GM21528 (cell line): Measurements from ENCODE around the gene TMEM119.
A peak's percentile ranks its signal among the peaks of the same experiment; 100 is the strongest.

Source experiments
- ATAC-seq: cut with Tn5 transposase; IDR thresholded peaks from one replicate; pipeline ENCODE4 v1.9.1; 2021; ENCODE audit warnings: mild to moderate bottlenecking, moderate library complexity; ENCODE audit not compliant: unreplicated experiment, low FRiP score

The TMEM119 gene

GRCh38 chr12:108618079-108618952 is 20.4 kb upstream of the TMEM119 start:
- peak; percentile 45 for ATAC-seq

DNA sequence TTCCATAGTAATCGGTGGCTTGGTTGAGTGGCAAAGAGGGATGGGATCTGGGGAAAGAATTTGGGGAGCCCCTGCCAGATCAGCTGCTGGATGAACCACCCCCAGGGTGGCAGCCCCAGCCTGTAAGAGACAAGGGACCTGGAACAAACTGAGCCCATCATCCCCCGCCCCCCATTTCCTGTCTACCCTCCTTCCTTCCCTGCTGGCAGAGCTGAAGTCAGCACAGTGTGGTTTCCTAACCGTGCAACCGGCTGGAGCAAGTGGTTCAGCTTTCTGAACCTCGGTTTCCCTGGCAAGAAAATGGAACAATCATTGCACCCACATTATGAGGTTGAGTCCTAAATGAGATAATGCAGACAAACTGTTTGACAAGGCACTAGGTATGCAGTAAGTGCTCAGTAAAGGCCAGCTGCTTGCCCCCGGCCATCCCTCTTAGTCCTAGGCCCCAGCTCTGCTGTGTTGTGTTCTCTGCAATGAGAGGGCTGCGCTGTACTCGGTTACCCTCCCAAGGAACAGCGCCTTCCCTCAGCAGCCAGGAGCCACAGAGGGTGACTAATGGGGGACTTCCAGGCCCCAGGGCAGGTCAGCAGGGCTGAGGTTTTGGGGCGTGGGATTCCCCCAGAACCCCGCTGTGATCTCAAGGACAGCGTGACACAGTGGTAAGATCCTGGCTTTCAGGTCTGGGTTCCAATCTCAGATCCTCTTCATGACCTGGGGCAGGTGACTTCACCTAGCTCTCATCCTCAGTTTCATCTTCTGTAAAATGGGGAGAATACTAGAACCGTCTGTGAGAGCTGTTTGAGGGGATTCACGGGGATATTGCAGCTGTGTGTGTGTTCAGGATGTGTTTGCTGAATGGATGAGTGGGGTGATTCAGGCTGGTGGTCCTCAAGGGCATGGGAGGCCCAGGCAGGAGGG is 19.3 kb upstream of the TMEM119 start:
- peak; percentile 74 for ATAC-seq

DNA sequence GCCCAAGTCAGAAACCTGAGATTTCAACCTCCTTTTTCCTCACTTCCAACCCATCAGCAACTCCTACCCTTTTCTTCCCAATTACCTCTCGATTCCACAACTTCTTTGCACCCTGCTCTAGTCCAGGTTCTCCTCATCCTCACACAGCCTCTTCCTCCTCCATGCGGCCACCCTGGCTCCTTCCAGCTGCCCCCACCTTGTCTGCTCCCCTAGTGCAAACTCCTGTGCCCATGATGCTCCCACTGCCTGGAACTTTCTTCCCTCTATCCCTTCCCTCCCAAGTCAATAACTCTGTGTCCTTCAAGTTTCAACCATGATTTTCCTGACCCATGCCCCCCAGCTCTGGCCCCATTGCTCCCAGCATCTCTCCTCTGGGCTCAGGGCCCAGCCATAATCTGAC is 18.5 kb upstream of the TMEM119 start:
- ATAC-seq, result no peak

- ATAC-seq, result no peak
These were observed 18.0 kb upstream of the TMEM119 start for GRCh38 chr12:108615918-108616317.

DNA sequence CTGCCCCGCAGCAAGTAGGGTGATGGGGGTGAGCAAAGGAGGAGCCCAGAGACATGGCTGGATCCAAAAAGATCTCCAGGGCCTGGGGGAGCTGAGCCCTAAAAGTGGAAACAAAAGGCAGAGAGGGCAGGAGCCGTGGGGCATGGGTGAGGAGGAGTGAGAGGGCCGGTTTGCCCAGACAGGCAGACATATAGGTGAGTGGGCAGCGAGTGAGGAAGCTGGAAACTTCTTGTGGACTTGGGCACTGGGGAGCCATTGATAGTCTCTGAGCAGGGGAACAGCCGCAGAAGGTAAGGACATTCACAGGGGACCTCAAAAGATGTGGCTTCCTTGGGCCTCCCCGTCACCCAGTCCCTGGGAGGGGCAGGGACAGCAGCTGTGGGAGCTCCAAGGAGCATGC is 16.8 kb upstream of the TMEM119 start:
- ATAC-seq, result no peak

DNA sequence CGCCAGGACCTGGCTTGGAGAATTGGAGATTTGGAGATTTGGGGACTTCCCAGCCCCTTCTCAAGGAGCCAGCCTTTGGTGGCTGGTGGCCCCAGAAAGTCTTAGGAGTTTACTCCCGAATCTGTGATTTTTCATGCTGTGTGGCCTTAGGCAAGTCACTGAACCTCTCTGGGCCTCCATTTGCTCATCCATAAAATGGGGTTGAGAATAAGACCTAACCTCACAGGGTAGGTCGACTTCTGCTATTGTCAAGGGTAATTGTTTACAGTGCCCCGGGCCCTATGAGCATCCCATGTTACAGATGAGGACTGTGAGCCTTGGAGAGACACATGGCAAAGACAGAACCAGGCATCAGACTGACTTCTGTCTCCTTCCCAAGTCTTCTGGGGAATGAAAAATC is 16.2 kb upstream of the TMEM119 start:
- no peak for ATAC-seq

- ATAC-seq, result no peak
These were observed 15.7 kb upstream of the TMEM119 start for GRCh38 chr12:108613548-108613947.

DNA sequence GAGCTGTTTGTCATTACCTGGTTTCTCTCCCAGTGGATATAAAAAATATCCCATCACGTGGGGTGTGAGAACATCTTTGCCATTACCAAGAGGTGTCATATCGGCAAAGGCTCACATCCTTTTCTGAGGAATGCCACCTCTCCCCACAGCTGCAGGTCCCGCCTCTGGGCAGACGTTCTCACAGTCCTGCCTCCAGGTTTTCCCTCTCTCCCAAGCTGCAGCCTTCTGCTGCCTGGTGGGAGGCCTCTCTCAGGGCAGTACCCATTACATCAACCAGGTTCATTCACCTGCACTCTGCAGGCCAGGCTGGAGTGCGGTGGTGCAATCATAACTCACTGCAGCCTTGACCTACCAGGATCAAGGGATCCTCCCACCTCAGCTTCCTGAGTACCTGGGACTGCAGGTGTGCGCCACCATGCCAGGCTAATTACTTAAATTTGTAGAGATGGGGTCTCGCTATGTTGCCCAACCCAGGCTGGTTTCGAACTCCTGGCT is 15.0 kb upstream of the TMEM119 start:
- ATAC-seq, result no peak

GRCh38 chr12:108611884-108612415 is 14.1 kb upstream of the TMEM119 start:
- ATAC-seq, result no peak

DNA sequence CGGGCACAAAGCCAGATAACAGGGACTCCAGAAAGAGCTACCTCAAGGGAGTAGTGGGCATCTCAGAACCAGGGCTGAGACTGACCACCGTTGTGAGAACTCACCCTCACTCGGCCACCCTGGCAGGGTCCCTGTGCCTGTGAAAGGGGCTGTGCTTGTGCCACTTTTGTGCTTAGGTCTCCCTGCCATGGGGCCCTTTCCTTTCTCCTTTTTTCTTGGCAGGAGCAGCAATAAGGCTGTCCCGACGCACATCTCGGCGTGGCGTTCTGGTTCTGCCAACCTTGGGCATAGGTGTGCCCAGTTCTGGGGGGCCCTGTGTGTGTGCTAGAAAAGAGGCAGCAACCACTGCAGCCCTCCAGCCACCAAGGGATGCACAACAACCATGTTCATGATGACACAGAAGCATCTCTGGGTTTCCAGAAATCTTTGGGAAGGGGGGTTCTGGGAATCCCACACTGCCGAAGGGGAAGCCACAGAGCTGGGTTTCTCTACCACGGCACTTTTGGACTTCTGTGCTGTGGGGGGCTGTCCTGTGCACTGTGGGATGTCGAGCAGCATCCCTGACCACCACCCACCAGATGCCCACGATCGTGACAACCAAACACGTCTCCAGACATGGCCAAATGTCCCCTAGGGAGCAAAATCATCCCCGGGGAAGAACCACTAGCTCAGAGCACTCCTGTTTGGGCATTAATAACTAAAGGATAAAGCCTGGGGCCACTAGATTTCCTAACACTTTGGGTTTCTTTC is 13.1 kb upstream of the TMEM119 start:
- ATAC-seq, result no peak

DNA sequence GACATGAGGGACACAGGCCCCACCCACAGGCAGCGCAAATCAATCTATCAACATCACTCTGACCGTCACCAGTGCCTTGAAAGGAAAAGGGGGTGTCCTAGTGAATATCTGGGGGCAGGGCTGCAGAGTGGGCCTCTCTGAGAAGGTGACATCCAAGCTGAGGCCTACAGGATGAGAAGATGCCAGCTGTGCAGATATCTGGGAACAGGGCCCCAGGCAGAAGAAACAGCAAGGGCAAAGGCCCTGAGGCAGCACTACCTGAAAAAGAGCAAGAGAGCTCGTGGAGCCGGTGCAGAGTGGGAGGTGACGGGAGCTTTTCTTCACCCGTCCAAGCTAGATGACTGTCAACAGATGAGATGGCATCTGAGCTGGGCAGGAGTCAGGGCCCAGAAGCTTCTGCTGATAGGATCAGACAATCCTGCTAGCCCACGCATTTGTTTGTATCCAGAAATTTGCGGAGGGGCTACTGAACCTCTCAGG is 12.5 kb upstream of the TMEM119 start:
- no peak for ATAC-seq

DNA sequence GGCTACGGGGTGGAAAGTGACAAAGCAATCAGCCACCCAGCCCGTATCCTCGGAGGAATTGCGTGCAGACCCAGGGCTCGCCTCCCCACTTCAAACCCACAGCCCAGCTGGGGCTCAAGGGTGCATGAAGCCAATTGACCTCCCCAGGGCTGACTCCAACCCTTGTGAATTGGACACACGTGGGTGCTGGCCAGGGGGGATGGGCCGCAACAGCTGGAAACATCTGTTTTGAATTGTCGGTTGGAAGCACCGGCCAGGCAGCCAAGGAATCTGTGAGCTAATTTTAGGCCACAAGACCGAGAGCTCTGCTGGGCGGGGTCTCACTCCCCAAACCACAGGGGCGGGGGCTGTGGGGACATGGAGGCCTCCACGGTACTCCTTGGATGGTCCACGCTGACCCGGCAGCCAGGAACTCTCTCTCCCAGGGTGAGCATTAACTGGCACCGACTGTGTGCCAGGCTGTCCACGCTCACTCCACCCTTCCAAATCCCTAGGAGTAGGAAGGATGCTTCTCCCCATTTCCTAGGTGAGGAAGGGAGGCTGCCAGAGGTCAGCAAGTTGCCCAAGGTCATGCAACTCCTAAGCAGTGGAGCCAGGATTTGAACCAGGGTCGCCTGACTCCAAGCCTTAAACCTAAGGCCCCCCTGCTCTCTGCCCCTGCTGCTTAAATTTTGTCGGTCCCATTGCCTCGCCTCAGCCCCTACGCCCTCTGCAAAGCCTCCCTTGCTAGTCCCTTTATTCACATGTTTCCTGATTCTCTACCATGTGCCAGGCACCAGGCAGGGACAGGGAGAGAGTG is 11.9 kb upstream of the TMEM119 start:
- ATAC-seq, result no peak

- ATAC-seq, result no peak
These were observed 10.7 kb upstream of the TMEM119 start for GRCh38 chr12:108608616-108609015.

- ATAC-seq, result no peak
These were observed 10.2 kb upstream of the TMEM119 start for GRCh38 chr12:108607981-108608600.

- ATAC-seq, result no peak
These were observed 8.6 kb upstream of the TMEM119 start for GRCh38 chr12:108606492-108606891.

- no peak for ATAC-seq
These were observed 8.0 kb upstream of the TMEM119 start for GRCh38 chr12:108605690-108606406.

DNA sequence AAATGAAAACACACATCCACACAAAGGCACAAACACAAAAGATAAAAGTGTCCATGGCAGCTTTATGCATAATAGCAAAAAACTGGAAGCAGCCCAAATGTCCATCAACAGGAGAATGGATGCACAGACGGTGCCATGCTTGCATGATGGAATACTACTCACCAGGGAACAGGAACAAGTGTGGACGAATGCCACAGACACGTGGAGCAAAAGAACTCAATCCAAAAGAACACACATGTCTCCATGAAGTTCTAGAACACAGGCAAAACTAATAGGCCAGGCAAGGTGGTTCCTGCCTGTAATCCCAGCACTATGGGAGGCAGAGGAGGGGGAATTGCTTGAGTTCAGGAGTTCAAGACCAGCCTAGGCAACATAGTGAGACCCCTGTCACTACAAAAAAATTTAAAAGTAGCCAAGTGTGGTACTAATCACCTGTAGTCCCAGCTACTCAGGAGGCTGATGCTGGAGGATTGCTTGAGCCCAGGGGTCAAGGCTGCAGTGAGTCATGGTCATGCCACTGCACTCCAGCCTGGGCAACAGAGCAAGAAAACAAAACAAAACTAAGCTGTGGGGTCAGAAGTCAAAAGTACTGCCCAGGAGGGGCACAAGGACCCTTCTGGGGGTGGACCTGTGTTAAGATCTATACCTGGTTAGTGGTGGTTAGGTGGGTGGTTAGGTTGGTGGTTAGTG is 7.3 kb upstream of the TMEM119 start:
- ATAC-seq, result no peak
